Measurements from ENCODE around the gene RPP38.

RPP38 gene, protein sequence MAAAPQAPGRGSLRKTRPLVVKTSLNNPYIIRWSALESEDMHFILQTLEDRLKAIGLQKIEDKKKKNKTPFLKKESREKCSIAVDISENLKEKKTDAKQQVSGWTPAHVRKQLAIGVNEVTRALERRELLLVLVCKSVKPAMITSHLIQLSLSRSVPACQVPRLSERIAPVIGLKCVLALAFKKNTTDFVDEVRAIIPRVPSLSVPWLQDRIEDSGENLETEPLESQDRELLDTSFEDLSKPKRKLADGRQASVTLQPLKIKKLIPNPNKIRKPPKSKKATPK

DNA sequence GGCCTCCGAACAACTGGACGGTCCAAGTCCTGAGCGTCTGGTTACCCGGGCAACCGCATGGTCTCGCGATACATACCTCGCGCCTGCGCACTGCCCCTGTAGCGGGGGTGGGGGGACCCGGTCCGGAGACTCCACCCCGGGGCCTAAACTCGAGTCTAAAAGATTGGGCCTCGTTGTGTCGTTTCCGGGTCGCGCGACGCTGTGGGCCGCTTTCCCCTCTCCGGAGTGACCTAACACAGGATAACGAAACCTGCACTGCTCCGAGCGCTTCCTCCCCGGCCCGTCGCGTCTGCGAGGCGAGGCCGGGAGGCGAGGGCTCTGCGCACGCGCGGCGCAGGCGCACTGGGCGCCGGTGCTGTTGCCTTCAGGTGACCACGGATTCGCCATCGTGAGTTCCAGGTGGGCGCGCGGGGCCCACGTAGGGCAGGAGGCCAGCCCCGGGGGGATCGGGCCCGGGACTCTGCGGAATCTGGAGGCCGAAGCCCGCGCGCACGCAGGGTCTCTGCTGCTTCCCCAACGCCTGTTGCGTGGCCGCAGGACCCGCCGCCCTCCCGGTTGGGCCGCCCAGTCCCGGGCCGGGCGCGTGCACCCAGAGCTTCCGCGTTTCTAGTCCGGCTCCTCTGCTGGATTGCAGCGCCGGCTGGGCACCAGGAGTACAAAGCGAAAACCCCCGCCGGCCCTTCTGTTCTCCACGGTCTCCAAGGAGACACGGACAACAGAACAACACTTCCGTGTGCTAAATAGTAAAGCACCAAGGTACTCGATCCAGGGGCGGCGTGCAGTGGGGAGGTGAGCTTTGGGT is at the start of gene RPP38:
Gene RPP38, plus strand, starts transcription at position 345 of the 802 bp plus-strand sequence. CDS start 5,960 bp downstream, outside the sequence.
- Histone ChIP-seq H3K36me3 (replicated peaks) (peaks cover under 1% of the 10 kb centered on the region), H3K27me3 (replicated peaks) (no peaks in the 10 kb centered on the region), H3K27ac (peak within 1 kb of the TSS; percentile 89), H3K4me3 (ENCODE audit: low read depth, low read length) (peak within 1 kb of the TSS; percentile 84)
- peak; percentile 95 for DNase-seq
- in situ Hi-C loops (cut with HindIII; ENCODE audit: low pct_ligation_motif_present, low sequenced_read_pairs) = no loop called here
- TF ChIP-seq, protein P1, sequence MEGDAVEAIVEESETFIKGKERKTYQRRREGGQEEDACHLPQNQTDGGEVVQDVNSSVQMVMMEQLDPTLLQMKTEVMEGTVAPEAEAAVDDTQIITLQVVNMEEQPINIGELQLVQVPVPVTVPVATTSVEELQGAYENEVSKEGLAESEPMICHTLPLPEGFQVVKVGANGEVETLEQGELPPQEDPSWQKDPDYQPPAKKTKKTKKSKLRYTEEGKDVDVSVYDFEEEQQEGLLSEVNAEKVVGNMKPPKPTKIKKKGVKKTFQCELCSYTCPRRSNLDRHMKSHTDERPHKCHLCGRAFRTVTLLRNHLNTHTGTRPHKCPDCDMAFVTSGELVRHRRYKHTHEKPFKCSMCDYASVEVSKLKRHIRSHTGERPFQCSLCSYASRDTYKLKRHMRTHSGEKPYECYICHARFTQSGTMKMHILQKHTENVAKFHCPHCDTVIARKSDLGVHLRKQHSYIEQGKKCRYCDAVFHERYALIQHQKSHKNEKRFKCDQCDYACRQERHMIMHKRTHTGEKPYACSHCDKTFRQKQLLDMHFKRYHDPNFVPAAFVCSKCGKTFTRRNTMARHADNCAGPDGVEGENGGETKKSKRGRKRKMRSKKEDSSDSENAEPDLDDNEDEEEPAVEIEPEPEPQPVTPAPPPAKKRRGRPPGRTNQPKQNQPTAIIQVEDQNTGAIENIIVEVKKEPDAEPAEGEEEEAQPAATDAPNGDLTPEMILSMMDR (IDR thresholded peaks at IDR 0.05; ENCODE audit: low read depth, low read length, missing control alignments) = no peak

DNA sequence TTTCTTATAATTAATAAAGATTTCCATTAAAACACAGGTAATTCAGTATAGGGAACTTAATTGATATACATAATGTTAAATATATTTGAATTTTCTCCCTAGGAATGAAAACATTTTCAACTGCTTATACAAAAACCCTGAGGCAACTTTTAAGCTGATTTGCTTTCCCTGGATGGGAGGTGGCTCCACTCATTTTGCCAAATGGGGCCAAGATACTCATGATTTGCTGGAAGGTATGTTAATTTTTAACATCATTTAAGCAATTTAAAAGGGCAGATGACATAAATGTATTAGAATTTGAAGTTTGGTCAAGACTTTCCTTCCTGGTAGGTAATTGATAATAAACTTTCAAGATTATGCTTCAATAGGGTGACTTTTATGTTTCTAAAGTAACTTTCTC is 47.6 kb upstream of the RPP38 start:
- TF ChIP-seq, protein P1 (IDR thresholded peaks at IDR 0.05; ENCODE audit: low read depth, low read length, missing control alignments) = no peak
- H3K27ac ChIP-seq = no peak overlapping the region
- H3K36me3 ChIP-seq (replicated peaks) = no peaks in the 10 kb centered on the region
- in situ Hi-C loops (cut with HindIII; ENCODE audit: low pct_ligation_motif_present, low sequenced_read_pairs) = no loop called here
- H3K4me3 ChIP-seq (ENCODE audit: low read depth, low read length) = no peak overlapping the region
- H3K27me3 ChIP-seq (replicated peaks) = no peaks in the 10 kb centered on the region
- DNase-seq = no peak

DNA sequence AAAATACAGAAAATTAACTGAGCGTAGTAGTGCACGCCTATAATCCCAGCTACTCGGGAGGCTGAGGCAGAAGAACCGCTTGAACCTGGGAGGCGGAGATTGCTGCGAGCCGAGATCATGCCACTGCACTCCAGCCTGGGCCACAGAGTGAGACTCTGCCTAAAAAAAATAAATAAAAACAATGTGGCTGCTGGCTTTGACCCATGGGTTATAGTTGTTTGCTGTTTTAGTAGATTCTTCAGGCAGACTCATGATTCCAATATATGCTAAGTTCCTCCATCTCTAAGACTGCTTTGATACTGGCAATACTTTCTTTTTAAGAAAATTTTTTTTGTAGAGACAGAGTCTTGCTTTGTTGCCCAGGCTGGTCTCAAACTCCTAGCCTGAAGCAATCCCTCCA is 45.0 kb upstream of the RPP38 start:
- in situ Hi-C loops (cut with HindIII; ENCODE audit: low pct_ligation_motif_present, low sequenced_read_pairs) = no loop called here
- Histone ChIP-seq H3K27ac (no peak overlapping the region), H3K27me3 (replicated peaks) (no peaks in the 10 kb centered on the region), H3K4me3 (ENCODE audit: low read depth, low read length) (no peak overlapping the region), H3K36me3 (replicated peaks) (no peaks in the 10 kb centered on the region)
- TF ChIP-seq, protein P1 (IDR thresholded peaks at IDR 0.05; ENCODE audit: low read depth, low read length, missing control alignments) = no peak
- DNase-seq = no peak

DNA sequence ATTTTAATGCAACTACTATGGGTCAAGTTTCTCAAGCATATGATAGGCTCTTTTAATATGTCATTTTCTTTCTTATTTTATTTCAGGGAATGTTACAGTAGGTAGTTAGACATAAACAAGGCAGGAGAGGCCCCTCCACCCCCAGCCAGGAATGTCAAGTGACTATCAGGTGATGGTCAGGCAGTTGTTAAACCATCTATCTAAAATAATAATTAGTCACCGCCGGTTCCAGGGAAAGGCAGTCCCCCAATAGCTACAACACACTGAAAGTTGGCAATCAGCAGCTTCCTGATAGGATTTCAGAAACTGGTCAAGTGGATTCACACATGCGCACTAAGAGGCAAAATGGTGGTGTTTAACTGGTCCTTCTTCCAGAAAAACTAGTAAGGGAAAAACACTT is 44.1 kb upstream of the RPP38 start:
- H3K36me3 ChIP-seq (replicated peaks) = no peaks in the 10 kb centered on the region
- H3K27ac ChIP-seq = no peak overlapping the region
- in situ Hi-C loops (cut with HindIII; ENCODE audit: low pct_ligation_motif_present, low sequenced_read_pairs) = no loop called here
- H3K27me3 ChIP-seq (replicated peaks) = no peaks in the 10 kb centered on the region
- H3K4me3 ChIP-seq (ENCODE audit: low read depth, low read length) = no peak overlapping the region
- DNase-seq = no peak
- TF ChIP-seq, protein P1 (IDR thresholded peaks at IDR 0.05; ENCODE audit: low read depth, low read length, missing control alignments) = no peak

DNA sequence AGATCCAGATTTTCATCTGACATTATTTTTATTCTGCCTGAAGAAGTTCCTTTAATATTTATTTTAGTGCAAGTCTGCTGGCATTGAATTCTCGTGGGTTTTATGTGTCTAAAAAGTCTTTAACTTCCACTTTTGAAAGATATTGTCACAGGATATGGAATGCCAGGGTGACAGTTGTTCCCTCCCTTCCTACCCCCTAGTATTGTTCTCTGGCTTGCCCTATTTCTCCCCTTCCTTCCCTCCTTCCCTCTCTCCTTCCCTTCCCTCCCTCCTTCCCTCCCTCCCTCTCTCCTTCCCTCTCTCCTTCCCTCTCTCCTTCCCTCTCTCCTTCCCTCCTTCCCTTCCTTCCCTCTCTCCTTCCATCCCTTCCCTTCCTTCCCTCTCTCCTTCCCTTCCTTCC is 38.5 kb upstream of the RPP38 start:
- Histone ChIP-seq H3K27ac (no peak overlapping the region), H3K4me3 (ENCODE audit: low read depth, low read length) (no peak overlapping the region), H3K36me3 (replicated peaks) (peaks cover 6% of the 10 kb centered on the region), H3K27me3 (replicated peaks) (no peaks in the 10 kb centered on the region)
- in situ Hi-C loops (cut with HindIII; ENCODE audit: low pct_ligation_motif_present, low sequenced_read_pairs) = no loop called here
- DNase-seq = no peak
- TF ChIP-seq, protein P1 (IDR thresholded peaks at IDR 0.05; ENCODE audit: low read depth, low read length, missing control alignments) = no peak

All from brain microvascular endothelial cell (primary cell).